NB4 (cell line): ENCODE results near the gene GRP.

Source experiments
- DNase-seq: peaks from one replicate; pipeline ENCODE4 v3.0.0; 2010; ENCODE audit warnings: low read depth
- H3K4me3 ChIP-seq: one replicate; pipeline ENCODE4 v1.5.1; 2011; ENCODE audit warnings: mild to moderate bottlenecking, low read depth, low read length, moderate library complexity
- MYC ChIP-seq: IDR thresholded peaks from 2 replicates; pipeline ENCODE4 v1.6.1; 2011; ENCODE audit warnings: low read depth, low read length
- POLR2A ChIP-seq: IDR thresholded peaks from 2 replicates; pipeline ENCODE4 v1.6.1; 2011; ENCODE audit warnings: mild to moderate bottlenecking; ENCODE audit not compliant: insufficient read length; ENCODE audit errors: extremely low read depth
- TF ChIP-seq, protein P1 (sequence below): IDR thresholded peaks from one replicate; pipeline ENCODE4 v1.5.1; 2012; ENCODE audit warnings: low read depth, low read length
- TF ChIP-seq, protein P2 (sequence below): IDR thresholded peaks from 2 replicates; pipeline ENCODE4 v1.6.1; 2011; ENCODE audit warnings: low read depth, low read length

GRP gene

DNA sequence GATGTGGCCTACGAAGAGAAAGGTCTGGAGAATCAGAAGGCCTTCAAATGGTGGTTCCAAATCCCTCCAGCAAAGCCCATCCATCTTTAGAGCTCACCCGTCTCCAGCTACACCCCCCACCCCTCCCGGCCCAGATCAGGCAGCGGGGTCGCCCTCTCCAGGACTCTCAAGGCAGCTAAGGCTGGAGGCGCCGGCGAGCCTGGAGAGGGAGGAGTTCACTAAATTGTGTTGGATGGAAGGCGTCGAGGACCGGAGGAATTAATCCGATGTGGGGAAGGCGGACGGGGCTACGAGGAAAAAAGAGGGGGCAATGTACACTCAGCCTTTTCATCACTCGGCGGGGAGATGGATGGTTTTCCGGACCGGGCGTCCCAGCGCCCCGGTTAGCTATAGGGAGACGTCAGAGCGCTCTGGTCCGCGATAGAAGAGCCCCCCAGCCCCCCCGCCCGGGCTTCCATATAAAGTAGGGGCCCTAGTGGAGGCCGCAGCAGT, at the start of gene GRP:
TSS of gene GRP (plus strand) at position 487 of the 492 bp plus-strand sequence. CDS start 108 bp downstream, outside the sequence.
- no peak for DNase-seq
- H3K4me3 ChIP-seq, result no peak within 1 kb of the TSS
- TF ChIP-seq, protein P1, sequence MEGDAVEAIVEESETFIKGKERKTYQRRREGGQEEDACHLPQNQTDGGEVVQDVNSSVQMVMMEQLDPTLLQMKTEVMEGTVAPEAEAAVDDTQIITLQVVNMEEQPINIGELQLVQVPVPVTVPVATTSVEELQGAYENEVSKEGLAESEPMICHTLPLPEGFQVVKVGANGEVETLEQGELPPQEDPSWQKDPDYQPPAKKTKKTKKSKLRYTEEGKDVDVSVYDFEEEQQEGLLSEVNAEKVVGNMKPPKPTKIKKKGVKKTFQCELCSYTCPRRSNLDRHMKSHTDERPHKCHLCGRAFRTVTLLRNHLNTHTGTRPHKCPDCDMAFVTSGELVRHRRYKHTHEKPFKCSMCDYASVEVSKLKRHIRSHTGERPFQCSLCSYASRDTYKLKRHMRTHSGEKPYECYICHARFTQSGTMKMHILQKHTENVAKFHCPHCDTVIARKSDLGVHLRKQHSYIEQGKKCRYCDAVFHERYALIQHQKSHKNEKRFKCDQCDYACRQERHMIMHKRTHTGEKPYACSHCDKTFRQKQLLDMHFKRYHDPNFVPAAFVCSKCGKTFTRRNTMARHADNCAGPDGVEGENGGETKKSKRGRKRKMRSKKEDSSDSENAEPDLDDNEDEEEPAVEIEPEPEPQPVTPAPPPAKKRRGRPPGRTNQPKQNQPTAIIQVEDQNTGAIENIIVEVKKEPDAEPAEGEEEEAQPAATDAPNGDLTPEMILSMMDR, result no peak
- TF ChIP-seq MYC (no peak), POLR2A (no peak)
- TF ChIP-seq, protein P2, sequence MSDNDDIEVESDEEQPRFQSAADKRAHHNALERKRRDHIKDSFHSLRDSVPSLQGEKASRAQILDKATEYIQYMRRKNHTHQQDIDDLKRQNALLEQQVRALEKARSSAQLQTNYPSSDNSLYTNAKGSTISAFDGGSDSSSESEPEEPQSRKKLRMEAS, result no peak

DNA sequence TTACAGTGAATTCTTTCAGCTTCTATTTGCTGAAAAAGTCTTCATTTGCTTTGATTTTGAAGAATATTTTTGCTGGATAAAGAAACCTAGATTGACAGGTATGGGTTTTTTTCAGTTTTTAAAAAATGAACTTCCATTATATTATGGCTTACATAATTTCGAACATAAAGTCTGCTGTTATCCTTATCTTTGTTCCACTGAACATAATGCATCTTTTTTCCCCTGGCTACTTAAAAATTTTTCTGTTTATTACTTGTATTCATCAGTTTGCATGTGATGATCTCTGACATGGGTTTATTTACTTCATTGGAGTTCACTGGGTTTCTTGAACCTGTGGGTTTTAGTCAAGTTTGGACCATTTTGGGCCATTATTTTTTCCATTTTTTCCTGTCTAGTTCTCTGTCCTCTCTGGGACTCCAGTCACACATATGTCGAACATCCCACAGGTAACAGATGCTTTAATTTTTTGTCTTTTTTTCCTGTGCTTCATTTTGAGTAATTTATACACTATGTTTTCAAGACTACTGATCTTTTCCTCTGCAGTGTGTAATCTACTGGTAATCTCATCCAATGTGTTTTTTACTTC, 47.2 kb upstream of the GRP start:
- TF ChIP-seq, protein P1, result no peak
- TF ChIP-seq, protein P2, result no peak
- TF ChIP-seq POLR2A, result no peak
- TF ChIP-seq MYC, result no peak
- DNase-seq, result no peak

DNA sequence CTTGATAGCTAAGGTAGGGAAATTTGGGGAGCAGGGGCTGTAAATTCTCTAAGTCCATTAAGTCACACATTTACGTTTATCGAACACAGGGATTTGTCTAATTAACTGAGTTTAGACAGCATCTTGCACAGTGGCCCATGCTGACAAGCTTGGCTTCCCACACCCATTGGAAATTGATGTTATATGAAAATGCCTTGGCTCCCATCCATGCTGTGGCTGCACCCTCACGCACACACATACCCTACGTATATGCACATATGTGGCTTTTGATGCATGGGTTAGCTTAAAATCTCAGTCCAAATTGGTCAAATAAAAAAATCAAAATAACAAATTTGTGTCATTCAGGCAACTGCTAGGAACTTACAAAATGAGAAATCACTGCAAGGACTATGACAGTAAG, 42.5 kb upstream of the GRP start:
- DNase-seq, result no peak
- TF ChIP-seq POLR2A (no peak), MYC (no peak)
- TF ChIP-seq, protein P2, result no peak
- TF ChIP-seq, protein P1, result no peak
- H3K4me3 ChIP-seq, result no peak overlapping the region

More for the DNA sequence above, 47.2 kb upstream of the GRP start:
- H3K4me3 ChIP-seq, result no peak overlapping the region

DNA sequence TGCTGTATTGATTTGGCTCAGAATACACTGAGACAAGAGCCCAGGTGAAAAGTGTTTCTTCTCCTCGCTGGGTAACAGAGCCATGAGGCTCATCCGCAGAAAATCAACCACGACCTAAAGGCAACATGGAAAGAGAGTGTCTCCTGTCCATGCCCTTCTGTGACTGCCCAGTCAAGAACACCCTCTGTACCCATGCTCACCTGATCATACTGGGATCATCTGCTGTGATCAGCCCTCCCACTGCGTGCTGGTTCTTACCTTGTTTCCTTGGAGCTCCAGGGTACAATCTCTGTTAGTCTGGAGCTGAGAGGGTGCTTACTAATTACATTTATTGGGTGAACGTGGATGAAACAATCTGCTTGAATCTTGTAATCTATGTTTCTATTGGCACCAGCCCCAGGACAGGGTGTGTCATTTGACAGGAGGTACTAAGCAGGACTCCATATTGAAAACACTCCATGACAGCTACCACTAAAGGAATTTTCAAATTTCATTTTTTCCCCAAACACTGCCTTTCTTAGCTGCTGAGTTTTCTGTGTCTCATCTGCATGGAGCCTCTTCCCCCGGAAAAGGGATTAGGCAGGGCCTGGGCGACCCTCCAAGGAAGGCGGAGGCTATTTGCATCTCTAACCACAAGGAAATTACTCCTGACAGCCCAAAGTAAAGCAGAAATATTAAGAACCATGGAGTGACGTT, 39.7 kb upstream of the GRP start:
- H3K4me3 ChIP-seq, result no peak overlapping the region
- TF ChIP-seq POLR2A (no peak), MYC (no peak)
- TF ChIP-seq, protein P2, result no peak
- TF ChIP-seq, protein P1, result no peak
- DNase-seq, result no peak

DNA sequence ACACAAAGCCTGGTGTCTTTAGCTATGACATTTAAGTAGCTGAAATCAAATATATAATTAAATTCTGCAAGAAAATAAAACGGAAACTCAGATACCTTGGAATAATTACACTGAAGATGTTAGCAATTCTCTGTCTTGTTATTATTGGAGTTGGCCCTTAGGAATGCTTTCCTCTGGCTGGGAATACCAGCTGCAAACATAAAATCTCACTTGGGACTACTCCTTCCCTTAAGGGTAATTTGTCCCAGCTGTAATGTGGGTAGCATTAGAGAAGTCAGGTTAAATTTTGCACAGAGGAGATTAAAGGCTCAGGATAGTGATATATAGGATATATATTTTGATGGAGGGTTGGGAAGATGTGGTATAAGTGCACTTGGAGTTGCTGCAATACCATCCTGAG, 37.3 kb upstream of the GRP start:
- H3K4me3 ChIP-seq, result no peak overlapping the region
- no peak for DNase-seq
- TF ChIP-seq, protein P1, result no peak
- TF ChIP-seq, protein P2, result no peak
- TF ChIP-seq POLR2A (no peak), MYC (no peak)
